ES-I3 (cell line): ENCODE results near the gene EHMT1.
"Not testable (repeated sequence)": the region's sequence is repeated elsewhere in the genome, so short reads cannot be mapped to it uniquely, and the experiment has no call there.

ENCODE experiments used
- H3K36me3 ChIP-seq: 2 replicates; pipeline ENCODE4 v1.6.1; 2013; ENCODE audit warnings: mild to moderate bottlenecking, low read length, control low read depth, moderate library complexity; ENCODE audit not compliant: insufficient read depth
- H3K4me1 ChIP-seq: 2 replicates; pipeline ENCODE4 v1.6.1; 2013; ENCODE audit warnings: mild to moderate bottlenecking, control low read depth, low read length; ENCODE audit not compliant: insufficient read depth
- H3K9ac ChIP-seq: 2 replicates; pipeline ENCODE4 v1.6.1; 2013; ENCODE audit warnings: low read depth, mild to moderate bottlenecking, low read length, moderate library complexity
- H3K9me3 ChIP-seq: 2 replicates; pipeline ENCODE4 v1.6.1; 2013; ENCODE audit warnings: mild to moderate bottlenecking, low read length, moderate library complexity; ENCODE audit not compliant: control insufficient read depth, insufficient read depth

The EHMT1 gene

GRCh38 chr9:137761793-137762192 is 143.0 kb downstream of the EHMT1 start:
- Histone ChIP-seq H3K4me1 (no peaks in the 10 kb centered on the region), H3K9me3 (no peaks in the 10 kb centered on the region), H3K9ac (no peak overlapping the region), H3K36me3 (peaks cover 15% of the 10 kb centered on the region)

GRCh38 chr9:137762414-137763061 is 143.7 kb downstream of the EHMT1 start:
- Histone ChIP-seq H3K36me3 (peaks cover 15% of the 10 kb centered on the region), H3K9ac (no peak overlapping the region), H3K4me1 (no peaks in the 10 kb centered on the region), H3K9me3 (no peaks in the 10 kb centered on the region)

- H3K9ac ChIP-seq = no peak overlapping the region
- no peaks in the 10 kb centered on the region for H3K9me3 ChIP-seq
- peaks cover 14% of the 10 kb centered on the region for H3K36me3 ChIP-seq
Measured at GRCh38 chr9:137763271-137763955, 144.6 kb downstream of the EHMT1 start.

GRCh38 chr9:137764171-137764671 is 145.4 kb downstream of the EHMT1 start:
- Histone ChIP-seq H3K4me1 (no peaks in the 10 kb centered on the region), H3K9me3 (no peaks in the 10 kb centered on the region), H3K9ac (no peak overlapping the region), H3K36me3 (peaks cover 14% of the 10 kb centered on the region)

More at GRCh38 chr9:137763271-137763955, 144.6 kb downstream of the EHMT1 start:
- no peaks in the 10 kb centered on the region for H3K4me1 ChIP-seq

- Histone ChIP-seq H3K9me3 (peaks cover 5% of the 10 kb centered on the region; the same call in 1 of the 2 replicates), H3K4me1 (no peaks in the 10 kb centered on the region), H3K36me3 (peaks cover 16% of the 10 kb centered on the region), H3K9ac (no peak overlapping the region)
Measured at GRCh38 chr9:137764981-137765380, 146.2 kb downstream of the EHMT1 start.

GRCh38 chr9:137765536-137765935 is 146.7 kb downstream of the EHMT1 start:
- Histone ChIP-seq H3K4me1 (no peaks in the 10 kb centered on the region), H3K9ac (no peak overlapping the region), H3K36me3 (peaks cover 16% of the 10 kb centered on the region), H3K9me3 (peaks cover 5% of the 10 kb centered on the region)

- Histone ChIP-seq H3K4me1 (no peaks in the 10 kb centered on the region), H3K9me3 (peaks cover 5% of the 10 kb centered on the region), H3K9ac (no peak overlapping the region), H3K36me3 (peaks cover 7% of the 10 kb centered on the region)
Measured at GRCh38 chr9:137771580-137771979, 152.8 kb downstream of the EHMT1 start.

GRCh38 chr9:137772281-137772873 is 153.6 kb downstream of the EHMT1 start:
- no peak overlapping the region for H3K9ac ChIP-seq
- no peaks in the 10 kb centered on the region for H3K4me1 ChIP-seq
- H3K36me3 ChIP-seq = peaks cover 10% of the 10 kb centered on the region
- peaks cover 5% of the 10 kb centered on the region for H3K9me3 ChIP-seq

GRCh38 chr9:137774775-137775386 is 156.1 kb downstream of the EHMT1 start:
- H3K9ac ChIP-seq = no peak overlapping the region
- H3K36me3 ChIP-seq = peaks cover 4% of the 10 kb centered on the region
- no peaks in the 10 kb centered on the region; the same call in 1 of the 2 replicates for H3K9me3 ChIP-seq
- H3K4me1 ChIP-seq = no peaks in the 10 kb centered on the region

GRCh38 chr9:137776306-137776995 is 157.6 kb downstream of the EHMT1 start:
- Histone ChIP-seq H3K9ac (no peak overlapping the region), H3K36me3 (peaks cover 4% of the 10 kb centered on the region)

GRCh38 chr9:137777761-137778160 is 159.0 kb downstream of the EHMT1 start:
- Histone ChIP-seq H3K9ac (no peak overlapping the region), H3K9me3 (no peaks in the 10 kb centered on the region), H3K4me1 (no peaks in the 10 kb centered on the region), H3K36me3 (peaks cover 4% of the 10 kb centered on the region)

More at GRCh38 chr9:137776306-137776995, 157.6 kb downstream of the EHMT1 start:
- no peaks in the 10 kb centered on the region for H3K9me3 ChIP-seq
- no peaks in the 10 kb centered on the region for H3K4me1 ChIP-seq

GRCh38 chr9:137778336-137778735 is 159.5 kb downstream of the EHMT1 start:
- Histone ChIP-seq H3K9me3 (no peaks in the 10 kb centered on the region), H3K9ac (no peak overlapping the region), H3K36me3 (peaks cover 4% of the 10 kb centered on the region), H3K4me1 (no peaks in the 10 kb centered on the region)

- no peaks in the 10 kb centered on the region for H3K9me3 ChIP-seq
- H3K4me1 ChIP-seq = no peaks in the 10 kb centered on the region
- H3K36me3 ChIP-seq = peaks cover 4% of the 10 kb centered on the region
Measured at GRCh38 chr9:137778914-137779313, 160.1 kb downstream of the EHMT1 start.

GRCh38 chr9:137780031-137780430 is 161.2 kb downstream of the EHMT1 start:
- H3K4me1 ChIP-seq, H3K9ac ChIP-seq, H3K9me3 ChIP-seq, H3K36me3 ChIP-seq: not testable (repeated sequence)

More at GRCh38 chr9:137778914-137779313, 160.1 kb downstream of the EHMT1 start:
- H3K9ac ChIP-seq = no peak overlapping the region
